Suprapubic skin (tissue), 4 donors: Measurements from ENCODE around the gene RNF150. TPM values are rescaled to one million over a fixed set of nuclear protein-coding genes. Genes with fewer than 3 reads are reported as not detected.

Experiments used
- DNase-seq, 2 donors: peaks; one replicate each; pipeline ENCODE4 v3.0.0-alpha.2; 2019; ENCODE audit warnings: low spot score in 2 of 2
- H3K27ac ChIP-seq: fragments of 200-600 bp; sonication (generic); one replicate; pipeline ENCODE4 v1.5.1; 2019
- H3K27me3 ChIP-seq: fragments of 200-600 bp; sonication (generic); one replicate; pipeline ENCODE4 v1.5.1; 2019
- H3K36me3 ChIP-seq: fragments of 200-600 bp; sonication (generic); one replicate; pipeline ENCODE4 v1.5.1; 2019
- H3K4me1 ChIP-seq: fragments of 200-600 bp; sonication (generic); one replicate; pipeline ENCODE4 v1.5.1; 2019
- H3K4me3 ChIP-seq: fragments of 200-600 bp; sonication (generic); one replicate; pipeline ENCODE4 v1.5.1; 2019; ENCODE audit warnings: mild to moderate bottlenecking
- H3K9me3 ChIP-seq: fragments of 200-600 bp; sonication (generic); one replicate; pipeline ENCODE4 v1.5.1; 2019
- CTCF ChIP-seq, 2 donors: fragments of 200-600 bp in 1 of 2; fragments of 450-650 bp in 1 of 2; sonication (generic) in 1 of 2; IDR thresholded peaks; one replicate each; pipeline ENCODE4 v1.5.1; 2016 to 2019; ENCODE audit warnings: antibody characterized with exemption in 2 of 2, mild to moderate bottlenecking in 1 of 2, moderate library complexity in 1 of 2
- EP300 ChIP-seq: sonication (generic); formaldehyde crosslinking; IDR thresholded peaks from one replicate; pipeline ENCODE4 v1.6.1; 2017; ENCODE audit warnings: antibody characterized with exemption
- POLR2A ChIP-seq, 2 donors: fragments of 450-650 bp; IDR thresholded peaks; one replicate each; pipeline ENCODE4 v1.6.1; 2017; ENCODE audit warnings: antibody characterized with exemption in 2 of 2, mild to moderate bottlenecking in 2 of 2, moderate library complexity in 2 of 2
- POLR2AphosphoS5 ChIP-seq, 3 donors: sonication (generic); formaldehyde crosslinking; IDR thresholded peaks; one replicate each; pipeline ENCODE4 v1.6.1; 2017; ENCODE audit warnings: antibody characterized with exemption in 3 of 3
- WGBS: methylation state at CpG from one replicate; pipeline ENCODE4 v1.1.5; 2018; 5-methylcytosine and 5-hydroxymethylcytosine counted together
- total RNA-seq, 4 donors: library from RNA; depleted of rRNA; stranded (reverse); fragments of >200 nt; gene quantifications; one replicate each; pipeline ENCODE4 v1.1.0, GENCODE V29; 2016

Gene RNF150
- total RNA-seq, 4 donors from 2014 or later = 0.83 to 4.0 (median 2.6) TPM

- Histone ChIP-seq H3K4me1 (no peaks in the 10 kb centered on the region), H3K36me3 (no peaks in the 10 kb centered on the region), H3K27ac (no peak overlapping the region), H3K4me3 (no peak overlapping the region), H3K27me3 (no peaks in the 10 kb centered on the region), H3K9me3 (no peaks in the 10 kb centered on the region)
- no peak for TF ChIP-seq POLR2AphosphoS5 (IDR thresholded peaks at IDR 0.05)
- TF ChIP-seq EP300 = no peak
- TF ChIP-seq POLR2A (IDR thresholded peaks at IDR 0.05) = no peak
- no peak for TF ChIP-seq CTCF (IDR thresholded peaks at IDR 0.05)
- WGBS = 56% methylated on average over 3 of the region's 3 CpGs
- DNase-seq = no peak
Measured at GRCh38 chr4:141090473-141090872, 42.8 kb downstream of the RNF150 start.

DNA sequence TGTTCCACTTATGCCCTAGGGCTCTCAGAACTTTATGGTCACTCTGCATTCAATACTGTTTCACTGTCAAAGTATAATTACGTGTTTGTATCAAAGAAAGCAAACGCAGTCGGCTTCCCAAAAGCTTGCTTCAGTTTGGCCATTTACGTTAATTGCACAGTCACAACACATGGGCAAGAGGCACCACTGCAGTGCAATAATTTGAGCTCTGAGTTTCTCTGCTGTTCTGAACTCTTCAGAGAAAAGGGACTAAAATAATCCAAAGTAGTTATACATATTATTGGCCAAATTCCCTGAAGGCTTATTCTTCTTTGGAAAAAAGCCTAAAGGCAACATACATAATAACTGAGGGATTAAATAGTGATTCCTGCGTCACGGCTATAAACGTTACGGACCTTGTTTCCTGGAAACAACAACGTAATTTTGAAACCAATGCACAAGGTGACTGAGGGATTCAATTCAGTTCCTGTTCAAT, 51.3 kb downstream of the RNF150 start:
- no peak for DNase-seq
- no peaks in the 10 kb centered on the region for H3K4me1 ChIP-seq
- H3K4me3 ChIP-seq = no peak overlapping the region
- no peaks in the 10 kb centered on the region for H3K27me3 ChIP-seq
- no peaks in the 10 kb centered on the region for H3K36me3 ChIP-seq
- TF ChIP-seq POLR2AphosphoS5 (IDR thresholded peaks at IDR 0.05) = no peak
- no peak for TF ChIP-seq EP300
- TF ChIP-seq POLR2A (IDR thresholded peaks at IDR 0.05) = no peak
- TF ChIP-seq CTCF (IDR thresholded peaks at IDR 0.05) = no peak
- H3K27ac ChIP-seq = no peak overlapping the region
- no peaks in the 10 kb centered on the region for H3K9me3 ChIP-seq
- WGBS = 39% methylated on average over 9 of the region's 9 CpGs

DNA sequence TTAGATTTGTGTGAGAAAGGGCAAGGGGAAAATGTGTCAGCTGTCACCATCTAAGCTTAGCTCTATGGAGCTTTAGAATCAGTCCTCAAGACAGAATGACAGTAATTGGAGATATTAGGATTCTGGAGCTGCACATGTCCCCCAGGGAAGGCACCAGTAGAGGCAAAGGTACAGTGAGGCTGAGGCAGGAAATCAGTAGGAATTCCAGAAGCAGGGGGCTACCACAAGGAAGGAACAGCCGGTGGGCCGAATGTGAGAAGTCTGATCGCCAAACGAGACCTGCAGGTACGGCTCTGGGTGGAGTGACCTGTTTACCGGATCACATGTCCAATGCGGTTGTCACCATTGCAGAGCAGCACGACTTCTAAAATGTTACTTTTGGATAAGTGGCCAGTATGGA, 52.6 kb downstream of the RNF150 start:
- Histone ChIP-seq H3K4me1 (no peaks in the 10 kb centered on the region), H3K4me3 (no peak overlapping the region), H3K27me3 (no peaks in the 10 kb centered on the region), H3K36me3 (no peaks in the 10 kb centered on the region), H3K9me3 (no peaks in the 10 kb centered on the region), H3K27ac (no peak overlapping the region)
- no peak for TF ChIP-seq EP300
- no peak for TF ChIP-seq POLR2AphosphoS5 (IDR thresholded peaks at IDR 0.05)
- TF ChIP-seq CTCF (IDR thresholded peaks at IDR 0.05) = no peak
- WGBS = 84% methylated on average over 8 of the region's 8 CpGs
- no peak for DNase-seq

DNA sequence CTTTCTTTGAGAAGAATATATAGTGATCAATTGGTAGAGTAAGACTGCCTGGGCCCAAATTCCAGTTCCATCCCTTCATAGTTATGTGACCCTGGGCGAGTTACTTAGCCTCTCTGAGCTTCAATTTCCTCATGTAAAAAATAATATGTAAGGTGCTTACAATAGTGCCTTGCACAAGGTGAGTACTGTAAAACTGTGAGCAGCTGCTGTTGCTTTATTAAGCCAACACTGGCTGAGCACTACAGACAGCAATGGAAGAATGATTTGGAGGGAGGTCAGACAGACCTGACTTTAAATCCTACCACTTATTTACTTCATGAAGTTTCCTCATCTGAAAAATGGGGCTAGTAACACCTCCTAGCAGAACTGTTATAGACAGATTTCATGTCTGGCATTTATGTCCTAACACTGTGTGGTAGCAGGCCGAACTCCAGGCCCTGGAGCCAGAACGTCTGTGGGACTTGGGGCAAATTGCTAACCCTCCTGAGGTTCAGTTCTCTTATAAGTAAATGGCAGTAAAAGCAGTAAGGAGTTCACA, 53.8 kb downstream of the RNF150 start:
- H3K27me3 ChIP-seq = no peaks in the 10 kb centered on the region
- H3K9me3 ChIP-seq = no peaks in the 10 kb centered on the region
- no peaks in the 10 kb centered on the region for H3K4me1 ChIP-seq
- no peak overlapping the region for H3K27ac ChIP-seq
- TF ChIP-seq POLR2AphosphoS5 (IDR thresholded peaks at IDR 0.05) (no peak), EP300 (no peak), POLR2A (IDR thresholded peaks at IDR 0.05) (no peak), CTCF (IDR thresholded peaks at IDR 0.05) (no peak)
- WGBS = 76% methylated on average over 3 of the region's 3 CpGs
- DNase-seq = no peak
- H3K36me3 ChIP-seq = no peaks in the 10 kb centered on the region
- H3K4me3 ChIP-seq = no peak overlapping the region

DNA sequence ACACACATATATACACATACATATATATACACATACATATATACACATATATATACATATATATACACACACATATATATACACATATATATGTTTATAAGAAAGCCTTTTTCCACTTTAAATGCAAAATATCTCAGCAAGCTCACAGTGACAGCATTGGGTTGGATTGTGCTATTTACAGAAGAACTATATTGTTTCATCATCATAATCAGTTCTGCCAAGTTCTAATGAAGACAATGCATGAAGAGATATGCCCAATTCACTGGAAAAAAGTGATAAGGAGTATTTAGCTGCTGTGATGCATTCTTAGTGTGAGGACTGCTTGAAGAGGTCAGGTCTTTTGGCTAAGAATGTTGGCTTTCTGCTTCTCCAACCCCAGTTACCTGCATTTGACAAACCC, 54.4 kb downstream of the RNF150 start:
- no peaks in the 10 kb centered on the region for H3K27me3 ChIP-seq
- H3K36me3 ChIP-seq = no peaks in the 10 kb centered on the region
- no peak overlapping the region for H3K27ac ChIP-seq
- H3K4me1 ChIP-seq = no peaks in the 10 kb centered on the region
- TF ChIP-seq POLR2AphosphoS5 (IDR thresholded peaks at IDR 0.05) (no peak), EP300 (no peak), POLR2A (IDR thresholded peaks at IDR 0.05) (no peak), CTCF (IDR thresholded peaks at IDR 0.05) (no peak)
- no peak for DNase-seq
- no peaks in the 10 kb centered on the region for H3K9me3 ChIP-seq
- no peak overlapping the region for H3K4me3 ChIP-seq
